Endothelial cell of umbilical vein (primary cell): ENCODE measurements around the gene IL6ST. TPM values are rescaled to one million over a fixed set of nuclear protein-coding genes. Genes with fewer than 3 reads are reported as not detected.

Source experiments
- BruUV-seq: library from RNA; stranded (reverse); fragments of 400-500 nt; replicated peaks from 2 replicates; lab custom pipeline; 2021; lab: Mats Ljungman, UMichigan
- CTCF ChIA-PET: fragments of 300-600, 350-600 bp; sonication (Branson Sonifier 250); formaldehyde crosslinking; loops from one replicate; lab custom pipeline; 2021; ENCODE audit warnings: antibody characterized with exemption, inconsistent platforms; lab: Charles Lee
- POLR2A ChIA-PET: fragments of 300-600, 350-600 bp; sonication (Branson Sonifier 250); formaldehyde crosslinking; loops from one replicate; lab custom pipeline; 2021; ENCODE audit warnings: antibody characterized with exemption, inconsistent platforms; lab: Charles Lee
- DNase-seq: peaks from one replicate; pipeline ENCODE4 v3.0.0-alpha.2; 2011; ENCODE audit warnings: low read depth, low spot score
- FAIRE-seq: peaks from 2 replicates; lab custom pipeline; 2011; peaks lifted over from hg19 to GRCh38; lab: Jason Lieb, UNC
- H2AFZ ChIP-seq: 2 replicates; pipeline ENCODE4 v1.6.0; 2012; ENCODE audit warnings: low read depth, low read length, control low read depth, inconsistent platforms
- H3K27ac ChIP-seq: 2 replicates; pipeline ENCODE4 v1.5.1; 2011; ENCODE audit warnings: low read depth, mild to moderate bottlenecking, control low read depth, low read length, moderate library complexity; ENCODE audit not compliant: insufficient read depth
- H3K27me3 ChIP-seq, 2 experiments: 2 replicates each; pipeline versions ENCODE4 v1.6.0 to v1.6.1; 2011; ENCODE audit warnings: low read length in 2 of 2, mixed read lengths in 1 of 2; ENCODE audit not compliant: control insufficient read depth in 2 of 2, insufficient read depth in 2 of 2
- H3K36me3 ChIP-seq, 2 experiments: 2 replicates in 1 of 2; 3 replicates in 1 of 2; pipeline ENCODE4 v1.5.1; 2011; ENCODE audit warnings: low read length in 2 of 2, mild to moderate bottlenecking in 1 of 2, moderate library complexity in 1 of 2; ENCODE audit not compliant: control insufficient read depth in 2 of 2, insufficient read depth in 2 of 2; ENCODE audit errors: extremely low read depth in 1 of 2
- H3K4me1 ChIP-seq: 3 replicates; pipeline ENCODE4 v1.5.1; 2011; ENCODE audit warnings: mild to moderate bottlenecking, low read length; ENCODE audit not compliant: control insufficient read depth, insufficient read depth; ENCODE audit errors: extremely low read depth
- H3K4me2 ChIP-seq: 2 replicates; pipeline ENCODE4 v1.6.1; 2011; ENCODE audit warnings: low read length, control low read depth, mixed read lengths; ENCODE audit not compliant: insufficient read depth
- H3K4me3 ChIP-seq, 3 experiments: fragments of 200-600 bp in 1 of 3; sonication (generic), shearing (Covaris generic) in 1 of 3; replicated peaks in 1 of 3; 2 replicates each; pipeline ENCODE4 v1.5.1; 2011 to 2016; ENCODE audit warnings: control low read depth in 3 of 3, low read length in 3 of 3, mild to moderate bottlenecking in 2 of 3, inconsistent platforms in 1 of 3, low read depth in 1 of 3, moderate library complexity in 1 of 3; ENCODE audit not compliant: insufficient read depth in 1 of 3
- H3K79me2 ChIP-seq: 2 replicates; pipeline ENCODE4 v1.6.0; 2012; ENCODE audit warnings: low read length, inconsistent platforms; ENCODE audit not compliant: control insufficient read depth, insufficient read depth
- H3K9ac ChIP-seq: replicated peaks from 2 replicates; pipeline ENCODE3; 2011; ENCODE audit warnings: low read length, control low read depth; ENCODE audit not compliant: insufficient read depth; ENCODE audit errors: extremely low read depth
- H3K9me1 ChIP-seq: replicated peaks from 3 replicates; pipeline ENCODE4 v1.6.0; 2011; ENCODE audit warnings: mild to moderate bottlenecking, low read length; ENCODE audit not compliant: control insufficient read depth, insufficient read depth; ENCODE audit errors: extremely low read depth
- H3K9me3 ChIP-seq: replicated peaks from 2 replicates; pipeline ENCODE4 v1.5.1; 2012; ENCODE audit warnings: low read length, inconsistent platforms; ENCODE audit not compliant: control insufficient read depth, insufficient read depth
- H4K20me1 ChIP-seq: replicated peaks from 2 replicates; pipeline ENCODE3; 2011; ENCODE audit warnings: mild to moderate bottlenecking, low read length; ENCODE audit not compliant: control insufficient read depth, insufficient read depth; ENCODE audit errors: extremely low read depth
- EZH2 ChIP-seq: IDR thresholded peaks from 2 replicates; pipeline ENCODE4 v1.6.1; 2012; ENCODE audit warnings: borderline replicate concordance, low read depth, mild to moderate bottlenecking, moderate library complexity, low read length, inconsistent platforms; ENCODE audit not compliant: severe bottlenecking
- FOS ChIP-seq: IDR thresholded peaks from 2 replicates; pipeline ENCODE4 v1.6.1; 2011; ENCODE audit warnings: mild to moderate bottlenecking, low read length, moderate library complexity, borderline replicate concordance; ENCODE audit not compliant: insufficient read depth
- GATA2 ChIP-seq: IDR thresholded peaks from 2 replicates; pipeline ENCODE4 v1.7.0; 2011; ENCODE audit warnings: low read depth, mild to moderate bottlenecking, moderate library complexity, mixed read lengths, low read length; ENCODE audit not compliant: insufficient read length, insufficient read depth
- JUN ChIP-seq: IDR thresholded peaks from 2 replicates; pipeline ENCODE4 v1.6.1; 2011; ENCODE audit warnings: borderline replicate concordance, low read depth; ENCODE audit not compliant: insufficient read length, insufficient read depth
- MYC ChIP-seq: IDR thresholded peaks from one replicate; pipeline ENCODE4 v1.6.1; 2011; ENCODE audit warnings: mild to moderate bottlenecking, low read depth, low read length
- POLR2A ChIP-seq: IDR thresholded peaks from 2 replicates; pipeline ENCODE4 v1.6.1; 2012; ENCODE audit warnings: low read depth, mild to moderate bottlenecking, control low read depth, low read length
- POLR2AphosphoS5 ChIP-seq: IDR thresholded peaks from 2 replicates; pipeline ENCODE4 v1.6.1; 2012; ENCODE audit warnings: low read depth, mild to moderate bottlenecking, control low read depth, low read length, moderate library complexity; ENCODE audit not compliant: insufficient read depth
- dilution Hi-C: fragments of 300-500 bp; cut with MboI; formaldehyde crosslinking; loops from one replicate; pipeline ENCODE4 v1.15.0; 2019; ENCODE audit warnings: low sequenced_read_pairs; ENCODE audit not compliant: extremely low pct_ligation_motif_present
- intact Hi-C: fragments of 100-400 bp; cut with micrococcal nuclease; formaldehyde crosslinking; loops from one replicate; pipeline ENCODE4 v1.10.0; 2022
- polyA plus RNA-seq, 4 experiments: library from polyadenylated mRNA; depleted of rRNA in 3 of 4; stranded (reverse) in 3 of 4; unstranded in 1 of 4; fragments of >200 nt; gene quantifications; 2 replicates each; pipeline versions ENCODE4 v1.2.1 to v1.2.3, GENCODE V29; 2011 to 2012; ENCODE audit warnings: missing spikeins in 1 of 4
- total RNA-seq: library from RNA; stranded (reverse); gene quantifications from 2 replicates; pipeline ENCODE4 v1.2.3, GENCODE V29; 2021
- TF ChIP-seq, protein P1 (sequence below), 2 donors: IDR thresholded peaks; 1 replicate in 1 of 2; 2 replicates in 1 of 2; pipeline ENCODE4 v1.5.1; 2011; ENCODE audit warnings: low read length in 2 of 2, mild to moderate bottlenecking in 2 of 2, moderate library complexity in 2 of 2, control low read depth in 1 of 2, inconsistent platforms in 1 of 2, low read depth in 1 of 2; ENCODE audit not compliant: insufficient read depth in 1 of 2; ENCODE audit errors: extremely low read depth in 1 of 2
- TF ChIP-seq, protein P2 (sequence below): IDR thresholded peaks from 2 replicates; pipeline ENCODE4 v1.6.1; 2011; ENCODE audit not compliant: insufficient read depth, insufficient read length

IL6ST gene
- total and polyA plus RNA-seq, 2 donors (not counting 3 experiments of a cell fraction or from before 2014, with no cell fraction given), result 135 to 345 TPM

DNA sequence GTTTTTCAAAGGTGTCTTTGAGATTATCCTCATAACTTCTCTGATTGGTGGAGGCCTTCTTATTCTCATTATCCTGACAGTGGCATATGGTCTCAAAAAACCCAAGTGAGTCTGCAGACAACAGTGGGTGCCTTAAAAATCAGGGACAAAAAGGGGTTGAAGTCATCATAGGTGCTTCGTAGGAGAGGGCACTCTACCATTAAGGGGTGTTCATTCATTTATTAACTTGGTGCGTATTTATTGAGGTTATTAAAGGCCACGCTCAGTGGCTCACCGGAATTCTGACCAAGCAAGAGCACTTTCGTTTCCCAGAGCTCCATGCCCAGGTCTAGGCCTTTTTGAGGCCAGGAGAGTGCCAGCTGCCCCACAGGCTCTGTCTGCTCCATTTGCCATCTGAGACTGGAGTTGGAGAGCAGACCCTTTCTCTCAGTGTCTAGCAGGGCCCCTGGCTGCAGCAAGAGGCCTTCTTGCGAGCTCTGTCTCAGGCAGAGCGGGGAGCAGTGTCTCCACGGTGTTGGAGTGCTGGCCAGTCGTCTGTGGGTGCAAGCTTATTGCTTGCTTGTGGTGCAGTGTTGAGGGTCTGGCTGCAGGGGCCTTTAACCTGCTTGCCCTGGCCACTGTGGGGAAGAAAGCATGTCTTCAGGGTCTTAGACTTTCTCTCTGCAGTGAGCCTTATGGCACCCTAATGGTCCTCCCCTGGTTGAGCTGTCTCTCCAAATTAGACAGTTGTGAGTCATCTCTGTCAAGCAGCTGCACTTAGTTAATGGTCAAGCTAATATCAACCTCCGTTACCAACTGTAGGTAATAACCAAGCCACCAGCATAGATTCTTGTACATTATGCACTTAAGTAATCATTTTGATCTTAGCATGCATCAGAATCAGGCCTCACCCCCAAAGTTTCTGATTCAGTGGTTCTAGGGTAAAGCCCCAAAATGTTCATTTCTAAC, 81.0 kb downstream of the IL6ST start:
- no peaks in the 10 kb centered on the region for H3K79me2 ChIP-seq
- dilution Hi-C loops, result no loop called here
- no peaks in the 10 kb centered on the region for H4K20me1 ChIP-seq
- FAIRE-seq (no peak), DNase-seq (no peak)
- no peaks in the 10 kb centered on the region for H3K9me1 ChIP-seq
- ChIA-PET CTCF (no interaction called here), POLR2A (no interaction called here)
- no peak overlapping the region for H3K4me3 ChIP-seq
- no TSS peak for BruUV-seq
- no peaks in the 10 kb centered on the region for H3K36me3 ChIP-seq
- H3K27ac ChIP-seq, result no peak overlapping the region
- H3K27me3 ChIP-seq, result no peaks in the 10 kb centered on the region
- no peak overlapping the region for H2AFZ ChIP-seq
- H3K4me1 ChIP-seq, result no peaks in the 10 kb centered on the region
- no peak for TF ChIP-seq MYC
- TF ChIP-seq FOS, result no peak
- no peak for TF ChIP-seq POLR2A
- TF ChIP-seq GATA2, result no peak
- TF ChIP-seq, protein P1, sequence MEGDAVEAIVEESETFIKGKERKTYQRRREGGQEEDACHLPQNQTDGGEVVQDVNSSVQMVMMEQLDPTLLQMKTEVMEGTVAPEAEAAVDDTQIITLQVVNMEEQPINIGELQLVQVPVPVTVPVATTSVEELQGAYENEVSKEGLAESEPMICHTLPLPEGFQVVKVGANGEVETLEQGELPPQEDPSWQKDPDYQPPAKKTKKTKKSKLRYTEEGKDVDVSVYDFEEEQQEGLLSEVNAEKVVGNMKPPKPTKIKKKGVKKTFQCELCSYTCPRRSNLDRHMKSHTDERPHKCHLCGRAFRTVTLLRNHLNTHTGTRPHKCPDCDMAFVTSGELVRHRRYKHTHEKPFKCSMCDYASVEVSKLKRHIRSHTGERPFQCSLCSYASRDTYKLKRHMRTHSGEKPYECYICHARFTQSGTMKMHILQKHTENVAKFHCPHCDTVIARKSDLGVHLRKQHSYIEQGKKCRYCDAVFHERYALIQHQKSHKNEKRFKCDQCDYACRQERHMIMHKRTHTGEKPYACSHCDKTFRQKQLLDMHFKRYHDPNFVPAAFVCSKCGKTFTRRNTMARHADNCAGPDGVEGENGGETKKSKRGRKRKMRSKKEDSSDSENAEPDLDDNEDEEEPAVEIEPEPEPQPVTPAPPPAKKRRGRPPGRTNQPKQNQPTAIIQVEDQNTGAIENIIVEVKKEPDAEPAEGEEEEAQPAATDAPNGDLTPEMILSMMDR (IDR thresholded peaks at IDR 0.05; ENCODE audit: extremely low read depth in 1 of 2, insufficient read depth in 1 of 2, low read depth in 1 of 2, low read length in 2 of 2), result no peak
- no peak for TF ChIP-seq EZH2
- TF ChIP-seq JUN, result no peak
- no peak for TF ChIP-seq POLR2AphosphoS5
- TF ChIP-seq, protein P2, sequence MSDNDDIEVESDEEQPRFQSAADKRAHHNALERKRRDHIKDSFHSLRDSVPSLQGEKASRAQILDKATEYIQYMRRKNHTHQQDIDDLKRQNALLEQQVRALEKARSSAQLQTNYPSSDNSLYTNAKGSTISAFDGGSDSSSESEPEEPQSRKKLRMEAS, result no peak
- intact Hi-C loops, result no loop called here
- no peak overlapping the region for H3K9ac ChIP-seq
- no peaks in the 10 kb centered on the region for H3K9me3 ChIP-seq
- H3K4me2 ChIP-seq, result no peak overlapping the region
